Middle frontal gyrus (tissue), 1 donor: Measurements from ENCODE around the gene SRRM4.

Experiments used
- DNase-seq: peaks from one replicate; pipeline ENCODE4 v3.0.0-alpha.2; 2015; ENCODE audit warnings: low spot score; ENCODE audit errors: extremely low spot score

The SRRM4 gene, protein sequence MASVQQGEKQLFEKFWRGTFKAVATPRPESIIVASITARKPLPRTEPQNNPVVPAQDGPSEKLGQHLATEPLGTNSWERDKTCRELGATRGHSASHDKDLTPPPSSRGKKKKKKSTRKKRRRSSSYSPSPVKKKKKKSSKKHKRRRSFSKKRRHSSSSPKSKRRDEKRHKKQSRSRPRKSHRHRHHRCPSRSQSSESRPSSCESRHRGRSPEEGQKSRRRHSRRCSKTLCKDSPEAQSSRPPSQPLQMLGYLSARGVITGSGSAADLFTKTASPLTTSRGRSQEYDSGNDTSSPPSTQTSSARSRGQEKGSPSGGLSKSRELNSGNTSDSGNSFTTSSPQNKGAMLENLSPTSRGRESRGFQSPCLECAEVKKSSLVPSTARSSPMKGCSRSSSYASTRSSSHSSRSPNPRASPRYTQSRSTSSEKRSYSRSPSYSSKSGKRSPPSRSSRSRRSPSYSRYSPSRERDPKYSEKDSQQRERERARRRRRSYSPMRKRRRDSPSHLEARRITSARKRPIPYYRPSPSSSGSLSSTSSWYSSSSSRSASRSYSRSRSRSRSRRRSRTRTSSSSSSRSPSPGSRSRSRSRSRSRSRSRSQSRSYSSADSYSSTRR

DNA sequence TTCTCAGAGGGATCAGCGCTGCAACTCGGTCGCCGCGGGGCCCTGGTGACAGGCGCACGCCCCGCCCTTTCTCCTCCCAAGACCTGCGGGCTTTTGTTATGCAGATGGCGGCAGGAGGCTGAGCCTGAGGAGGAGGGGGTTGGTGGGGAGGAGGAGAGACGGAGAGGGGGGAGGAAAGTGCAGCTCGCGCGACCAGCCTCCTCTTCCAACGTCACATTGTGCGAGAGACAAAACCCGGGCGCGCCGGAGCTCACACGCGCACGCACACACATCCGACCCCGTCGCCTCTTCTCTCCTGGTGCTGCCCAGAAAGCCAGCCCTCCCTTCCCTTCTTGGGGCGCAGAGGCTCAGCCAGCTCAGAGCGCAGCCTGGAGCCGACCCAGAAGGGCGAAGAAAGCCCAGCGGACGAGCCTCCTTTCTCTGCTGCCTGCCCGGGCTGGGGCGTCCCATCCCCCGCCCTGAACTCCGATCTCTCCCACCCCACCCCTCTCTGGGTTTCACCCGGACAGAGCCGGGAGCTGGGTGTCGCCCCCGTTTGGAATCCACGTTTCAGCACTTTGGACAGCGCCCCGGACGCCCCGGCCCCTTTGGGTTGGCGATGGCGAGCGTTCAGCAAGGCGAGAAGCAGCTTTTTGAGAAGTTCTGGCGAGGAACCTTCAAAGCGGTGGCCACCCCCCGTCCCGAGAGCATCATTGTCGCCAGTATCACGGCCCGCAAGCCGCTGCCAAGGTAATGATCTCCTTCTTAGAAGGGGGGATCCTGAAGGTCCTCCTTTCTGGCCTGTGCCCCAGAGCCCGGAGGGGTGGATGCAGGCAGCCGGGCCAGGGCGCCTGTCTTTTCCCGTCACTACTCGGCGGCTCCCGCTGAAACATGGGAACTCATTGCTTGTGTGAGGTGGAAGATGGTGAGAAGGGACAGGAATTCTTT lies at the start of gene SRRM4:
TSS of gene SRRM4 (plus strand) at position 257 of the 927 bp plus-strand sequence. CDS start at position 599, 342 bp downstream.
- DNase-seq, result no peak

DNA sequence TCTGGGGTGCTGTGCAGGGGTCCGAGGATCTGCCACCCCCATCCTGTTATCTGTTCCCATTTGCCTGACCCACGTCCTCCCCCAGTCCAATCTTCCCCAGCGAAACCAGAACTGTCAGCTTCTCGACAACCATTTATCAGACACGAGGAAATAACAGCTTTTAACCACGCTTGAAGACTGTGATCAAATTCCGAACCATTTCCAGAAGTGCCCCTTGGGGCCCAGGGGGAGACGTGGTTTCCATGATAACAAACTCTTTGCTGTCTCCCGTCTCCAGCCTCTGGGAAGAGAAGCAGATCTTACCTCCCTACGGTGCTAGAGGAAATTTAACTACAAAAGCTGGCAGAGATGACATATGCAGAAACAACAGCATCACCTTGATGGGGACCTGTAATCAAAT lies 35.1 kb upstream of the SRRM4 start:
- no peak for DNase-seq

DNA sequence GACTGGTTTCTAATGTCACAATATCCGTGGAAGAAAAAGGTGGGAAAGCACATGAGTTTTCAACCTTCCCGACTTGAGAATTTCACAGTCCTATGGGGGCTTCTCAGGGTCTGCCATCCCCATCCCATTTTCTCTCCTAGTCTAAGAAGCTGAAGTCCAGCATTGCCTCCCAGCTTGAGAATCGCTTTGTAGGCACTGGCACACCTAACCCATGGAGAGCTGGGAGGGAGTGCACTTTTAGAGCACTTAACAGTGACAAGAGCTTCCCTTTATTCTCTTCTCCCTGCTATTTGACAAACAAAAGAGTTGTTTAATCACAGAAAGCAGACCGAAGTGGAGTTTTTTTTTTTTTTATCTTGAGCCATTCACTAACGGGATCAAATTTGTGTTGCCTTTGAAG lies 22.8 kb upstream of the SRRM4 start:
- no peak for DNase-seq

DNA sequence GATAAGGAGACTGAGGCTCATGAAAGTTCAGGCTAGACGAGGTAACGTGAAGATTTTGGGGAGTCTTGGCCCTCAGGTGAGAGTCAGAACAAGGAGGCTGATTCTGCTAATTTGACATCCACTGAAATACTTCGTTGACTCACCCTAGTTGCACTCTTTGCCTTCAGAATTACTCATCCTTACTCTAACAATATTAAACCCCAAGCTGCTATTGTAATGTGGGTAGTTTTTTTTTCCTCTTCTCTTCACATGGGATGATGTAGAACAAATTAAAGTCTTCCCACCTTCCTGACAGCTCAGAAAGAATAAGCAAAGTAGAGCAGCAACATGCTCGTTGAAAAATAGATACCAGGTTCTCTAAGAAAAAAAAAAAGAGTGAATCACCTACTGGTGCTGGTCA lies 22.0 kb upstream of the SRRM4 start:
- no peak for DNase-seq

DNA sequence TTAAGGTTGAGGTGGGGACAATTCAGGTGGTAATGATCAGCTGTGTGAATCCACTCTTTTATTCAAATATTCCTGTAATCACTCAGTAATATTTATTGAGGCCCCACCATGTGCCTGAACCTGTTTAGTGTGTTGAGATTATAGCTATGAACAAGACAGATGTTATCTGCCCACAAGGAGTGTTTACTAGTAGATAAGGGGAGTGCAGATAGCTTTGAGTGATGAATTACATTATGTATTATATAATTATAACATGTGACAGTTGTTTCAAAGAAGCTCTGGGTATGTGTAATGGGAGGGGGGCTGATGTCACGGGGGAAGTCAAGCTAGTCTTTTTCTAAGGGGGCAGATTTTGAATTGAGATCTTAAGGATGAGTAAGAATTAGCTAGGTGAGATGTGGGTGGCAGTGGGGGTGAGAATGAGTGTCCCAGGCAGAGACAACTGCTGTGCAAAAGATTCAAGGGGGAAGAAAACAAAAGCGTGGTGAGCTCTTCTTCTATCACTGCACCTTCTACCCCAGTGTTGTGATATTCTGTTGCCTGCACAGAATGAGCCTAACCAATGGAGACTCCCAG lies 21.3 kb upstream of the SRRM4 start:
- DNase-seq, result no peak

DNA sequence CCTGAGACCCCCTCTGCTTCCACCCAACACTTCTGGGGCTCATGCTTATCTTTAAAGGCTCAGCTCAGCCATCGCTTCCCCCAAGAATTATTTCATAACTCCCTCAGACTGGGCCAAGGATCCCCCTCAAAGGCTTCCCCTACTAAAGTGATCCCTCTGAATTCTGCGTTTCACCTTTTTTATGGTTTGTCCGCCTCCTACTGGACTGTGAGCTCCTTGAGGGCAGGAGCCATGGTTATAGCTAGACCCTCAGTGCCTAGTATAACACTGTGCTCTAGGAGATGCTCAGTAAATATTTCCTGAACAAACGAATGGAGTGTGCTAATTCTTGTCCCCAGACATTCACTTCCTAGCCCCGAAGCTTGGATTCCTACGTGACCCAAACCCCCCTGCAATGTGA lies 20.5 kb upstream of the SRRM4 start:
- no peak for DNase-seq

DNA sequence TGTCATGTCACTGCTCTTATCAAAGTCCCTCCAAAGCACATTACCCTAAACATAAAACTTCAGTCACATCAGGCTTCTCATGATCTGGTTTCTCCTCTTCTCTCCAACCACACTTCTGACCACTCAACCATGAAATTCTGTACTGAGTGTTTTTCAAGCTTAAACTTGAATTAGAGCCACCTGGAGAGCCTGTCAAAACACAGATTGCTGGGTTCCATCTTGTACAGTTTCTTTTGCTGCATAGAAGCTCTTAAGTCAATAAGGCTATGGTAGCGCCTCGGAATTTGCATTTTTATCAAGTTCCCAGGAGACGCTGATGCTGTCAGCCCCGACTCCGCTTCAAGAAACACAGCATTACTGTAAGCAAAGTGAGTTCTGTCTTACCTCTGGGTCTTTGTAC lies 16.4 kb upstream of the SRRM4 start:
- no peak for DNase-seq

DNA sequence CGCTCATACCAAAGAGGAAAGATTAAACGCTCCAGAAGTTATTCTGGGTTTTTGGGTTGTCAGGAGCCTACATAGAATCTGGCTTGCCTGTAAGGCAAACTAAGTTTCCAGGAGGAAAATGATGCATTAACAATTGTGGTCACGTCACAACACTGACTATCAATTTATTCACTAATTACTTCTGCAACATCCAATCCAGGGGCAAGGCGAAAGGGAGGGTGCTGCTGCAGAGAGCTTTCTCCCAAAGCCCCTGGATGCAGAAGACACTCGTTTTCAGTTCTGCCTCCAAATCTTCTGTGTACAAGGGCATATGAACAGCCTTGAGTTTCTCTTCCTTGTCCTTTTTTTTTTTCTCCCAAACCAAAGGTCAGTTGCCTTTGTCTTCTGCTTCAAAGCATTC lies 10.5 kb upstream of the SRRM4 start:
- DNase-seq, result no peak

DNA sequence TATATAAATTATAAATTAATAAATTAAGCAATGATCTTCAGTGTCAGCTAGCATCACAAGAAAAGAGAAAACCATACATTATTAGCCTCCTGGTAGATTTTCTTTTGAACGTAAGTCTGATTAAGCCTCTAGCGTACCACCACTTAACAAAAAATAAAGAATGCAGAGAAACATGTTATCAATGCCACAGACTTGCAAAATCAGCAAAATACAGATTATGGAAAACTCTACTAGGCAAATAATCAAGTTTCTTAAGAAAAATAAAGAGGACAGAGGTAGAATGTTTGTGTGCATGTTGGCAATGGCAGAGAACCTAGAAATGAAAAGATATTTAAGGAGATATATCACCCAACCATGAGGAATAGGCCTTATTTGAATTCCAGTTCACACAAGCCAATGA lies 8.4 kb upstream of the SRRM4 start:
- DNase-seq, result no peak

DNA sequence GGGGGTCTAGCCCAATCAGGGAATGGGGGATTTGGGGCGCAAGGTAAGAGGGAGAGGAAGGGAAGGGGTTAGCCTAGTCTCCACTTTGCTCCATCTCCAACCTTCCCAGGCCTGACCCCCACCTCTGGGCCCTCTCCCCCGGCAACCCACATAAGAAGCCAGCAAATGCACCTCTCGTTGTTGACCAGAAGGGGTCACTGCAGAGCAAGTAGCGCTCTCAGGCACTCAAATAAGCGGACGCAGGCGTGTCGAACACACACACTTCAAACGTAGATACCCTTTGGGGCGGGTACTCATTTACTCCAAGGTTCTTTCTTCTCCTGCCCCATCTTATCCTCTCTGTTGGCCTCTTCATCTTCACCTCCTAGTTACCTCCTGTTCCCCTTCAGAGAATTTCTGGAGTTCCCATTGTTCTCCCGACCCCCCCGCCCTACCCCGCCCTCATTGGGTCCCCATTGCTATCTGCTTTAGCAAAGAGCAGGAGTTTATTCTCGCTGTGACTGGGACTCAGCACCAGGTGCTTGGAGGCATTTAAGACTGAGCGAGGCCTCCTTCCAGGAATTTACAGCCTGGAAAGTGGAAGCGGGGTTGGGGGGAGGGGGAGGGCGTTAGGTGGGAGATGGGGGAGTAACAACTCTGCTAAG lies 1.5 kb upstream of the SRRM4 start:
- DNase-seq, result peak; percentile 44

DNA sequence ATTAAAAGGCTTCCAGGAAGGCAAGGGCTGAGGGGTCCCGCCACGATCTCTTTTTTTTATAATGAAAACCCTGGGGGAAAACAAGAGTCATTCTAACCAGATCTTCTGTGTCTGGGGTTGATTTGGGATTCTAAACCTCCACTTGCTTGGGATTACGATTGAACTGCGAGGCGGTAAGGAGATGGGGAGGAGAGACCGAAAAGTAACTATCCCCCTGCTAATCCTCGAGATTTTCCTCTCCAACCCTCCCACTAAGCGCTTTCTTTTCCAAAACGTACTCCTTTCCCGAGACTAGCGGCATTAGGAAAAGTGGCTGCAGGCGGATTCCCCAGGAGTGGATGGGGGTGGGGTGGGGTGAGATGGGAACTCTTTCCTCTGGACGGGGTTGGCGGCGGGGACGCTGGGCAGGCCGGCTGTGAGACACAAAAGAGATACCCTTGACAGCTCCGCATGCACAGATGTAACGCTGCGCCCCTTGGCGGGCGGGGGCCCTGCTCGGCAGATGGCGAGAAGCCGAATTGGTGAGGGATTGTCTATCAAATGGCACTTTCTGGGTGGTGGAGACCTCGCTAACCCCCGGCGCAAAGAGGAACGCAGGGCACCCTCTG lies 830 bp upstream of the SRRM4 start:
- no peak for DNase-seq

DNA sequence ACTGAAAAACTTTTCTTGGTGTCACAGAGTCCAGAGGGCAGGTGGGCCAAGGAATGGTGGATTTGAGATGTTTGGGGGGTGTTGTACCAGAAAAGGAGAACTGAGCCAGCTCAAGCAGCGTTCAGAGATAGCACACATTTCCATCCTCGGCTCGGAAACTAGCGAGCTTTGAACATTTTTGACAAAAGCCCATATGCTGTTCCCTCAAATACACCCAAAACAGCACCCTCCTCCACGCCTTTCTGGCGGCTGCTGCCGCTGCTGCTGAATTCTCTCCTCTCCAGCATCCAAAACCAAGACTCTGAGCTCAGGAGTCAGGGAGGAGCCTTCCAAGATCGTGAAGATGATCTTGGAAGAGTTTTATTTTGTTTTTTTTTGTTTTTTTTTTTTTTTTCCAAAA lies 961 bp downstream of the SRRM4 start:
- DNase-seq, result no peak

DNA sequence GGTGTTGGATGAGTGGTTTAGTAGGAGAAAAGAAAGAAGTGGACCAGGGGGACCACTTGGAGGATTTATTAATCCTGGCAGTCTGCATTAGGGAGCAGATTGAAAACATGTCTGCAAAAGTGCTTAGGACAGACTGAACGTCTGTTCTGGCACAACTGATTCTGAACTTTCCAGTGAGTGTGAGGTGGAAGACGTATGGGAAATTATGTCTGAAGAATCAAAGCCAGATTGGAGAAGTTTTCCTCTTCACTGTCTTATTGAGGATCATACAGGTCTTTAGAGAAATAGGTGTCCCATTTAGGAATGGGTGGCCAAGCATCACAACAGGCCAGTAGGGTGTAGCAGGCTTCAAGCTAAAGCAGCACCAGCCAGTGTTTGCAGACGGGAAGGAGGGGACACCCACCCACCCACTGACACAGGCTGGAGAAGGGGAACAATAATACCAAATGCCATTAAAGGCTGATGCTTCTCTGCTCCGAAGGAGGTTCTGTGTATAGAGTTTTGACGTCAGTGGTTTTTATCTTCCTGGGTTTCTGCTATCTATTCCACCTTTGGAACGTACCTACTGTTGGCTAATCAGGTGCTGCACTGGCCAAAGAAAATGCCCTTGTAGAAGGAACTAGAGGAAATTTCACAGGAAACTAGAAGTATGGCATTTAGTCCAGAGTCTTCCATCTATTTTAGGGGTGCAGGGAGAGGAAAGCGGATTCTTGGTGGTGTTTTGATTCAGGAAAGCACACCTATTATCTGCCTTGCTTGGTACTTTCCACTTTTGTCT lies 1.8 kb downstream of the SRRM4 start:
- DNase-seq, result no peak

DNA sequence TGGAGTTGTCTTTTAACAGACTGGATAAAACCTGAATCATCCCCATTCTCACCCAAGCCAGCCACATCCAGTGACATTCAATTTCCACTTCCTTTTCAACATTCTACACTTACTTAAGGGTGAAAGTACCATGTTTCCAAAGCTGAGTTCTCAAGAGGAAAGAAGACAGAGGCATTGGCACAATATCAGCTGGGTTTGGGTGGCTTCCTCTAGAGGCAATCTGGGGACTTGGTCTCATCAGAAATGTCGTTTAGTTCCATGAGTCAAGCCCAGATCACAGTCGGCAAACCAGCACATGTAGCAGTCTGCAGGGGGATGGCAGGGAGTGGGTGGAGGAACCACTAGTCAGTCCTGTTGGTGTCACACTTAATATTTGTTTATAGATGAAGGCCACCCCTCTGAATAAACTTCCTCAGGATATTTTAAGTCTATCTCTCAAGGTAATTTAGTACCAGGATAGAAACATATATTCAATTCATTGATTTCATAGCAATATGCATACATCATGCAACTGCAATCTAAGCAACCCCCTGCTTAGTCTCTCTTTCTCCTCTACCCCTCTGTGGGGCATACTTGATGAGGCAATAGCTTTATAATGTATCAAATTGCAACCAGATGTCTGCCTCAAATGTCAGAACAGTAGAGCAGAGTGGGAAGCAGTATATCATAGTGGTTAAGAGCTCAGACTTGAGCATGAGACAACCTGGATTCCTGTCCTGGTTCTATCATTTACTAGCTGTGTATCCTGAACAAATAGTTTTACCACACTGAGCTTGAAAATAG lies 3.0 kb downstream of the SRRM4 start:
- no peak for DNase-seq

DNA sequence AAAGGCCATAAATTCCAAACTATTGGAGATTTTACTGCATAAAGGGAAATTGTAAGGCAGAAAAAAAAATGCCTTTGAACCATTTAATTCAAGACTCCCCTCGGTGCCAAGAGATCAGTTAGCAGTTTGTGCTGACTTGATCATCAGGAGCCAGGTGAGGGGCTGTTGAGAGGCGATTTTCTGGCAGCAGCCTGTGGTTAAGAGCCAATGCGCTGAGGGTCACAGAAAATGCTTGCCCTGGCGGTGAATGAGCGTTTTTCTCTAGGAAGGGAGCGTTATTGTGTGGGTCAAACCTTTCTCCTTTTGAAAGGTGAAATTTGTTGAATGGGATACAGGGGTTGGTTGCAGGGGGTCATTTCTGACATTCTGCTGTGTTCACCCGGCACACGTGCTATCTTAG lies 4.7 kb downstream of the SRRM4 start:
- no peak for DNase-seq

DNA sequence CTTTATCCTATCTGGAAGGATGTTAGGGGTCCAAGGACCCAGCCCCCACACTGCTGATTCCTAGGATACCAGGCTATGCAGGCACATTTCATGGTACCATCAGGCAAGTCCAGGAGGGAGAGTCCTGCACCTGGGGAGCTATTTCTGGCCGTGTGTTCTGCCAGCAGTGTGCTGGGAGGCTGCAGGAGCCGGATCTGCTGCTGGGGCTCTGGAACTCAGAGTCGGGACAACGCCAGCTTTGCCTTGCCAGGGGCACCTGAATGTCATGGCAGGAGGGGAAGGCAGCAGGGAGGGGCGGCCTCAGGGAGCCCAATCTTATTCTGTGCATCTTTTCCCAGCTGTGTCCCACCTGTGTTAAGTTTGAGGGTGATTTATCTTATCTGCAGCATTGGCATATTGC lies 17.8 kb downstream of the SRRM4 start:
- no peak for DNase-seq

DNA sequence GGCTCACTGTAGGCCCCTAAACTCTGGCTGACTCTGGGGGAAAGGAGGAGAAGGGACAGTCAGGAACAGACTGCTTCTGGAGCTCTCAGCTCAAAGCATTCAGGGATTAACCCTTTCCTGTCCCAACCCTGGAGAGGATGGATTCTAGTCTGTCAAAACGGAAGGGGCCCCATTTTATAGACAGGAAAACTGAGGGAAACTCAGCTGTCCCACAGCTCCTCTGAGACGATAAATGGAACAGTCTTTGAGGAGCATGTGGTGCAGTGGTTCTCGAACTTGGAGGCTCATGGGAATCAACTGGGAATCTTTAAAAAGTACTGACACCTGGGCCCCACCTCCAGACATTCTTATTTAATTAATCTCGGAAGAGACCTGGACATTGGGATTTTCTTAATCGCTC lies 23.7 kb downstream of the SRRM4 start:
- no peak for DNase-seq

DNA sequence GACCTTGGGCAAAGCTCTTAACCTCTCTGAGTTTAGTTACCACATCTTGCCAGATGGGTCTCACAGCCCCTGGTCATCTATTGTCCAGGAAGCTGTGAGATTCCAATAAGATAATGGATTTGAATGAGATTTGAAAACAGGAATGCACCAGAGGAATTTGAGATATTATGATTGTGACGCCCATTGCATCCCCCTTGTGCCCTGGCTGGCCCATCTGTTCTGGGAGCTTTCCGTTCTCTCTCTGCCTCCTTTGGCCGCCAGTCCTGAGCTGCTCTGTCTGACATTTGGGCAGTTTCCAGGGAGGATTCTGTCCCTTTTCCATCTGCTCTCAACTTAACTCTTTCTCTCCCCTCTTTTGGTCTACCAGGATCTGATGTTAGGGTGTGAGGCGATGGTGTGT lies 24.6 kb downstream of the SRRM4 start:
- no peak for DNase-seq

DNA sequence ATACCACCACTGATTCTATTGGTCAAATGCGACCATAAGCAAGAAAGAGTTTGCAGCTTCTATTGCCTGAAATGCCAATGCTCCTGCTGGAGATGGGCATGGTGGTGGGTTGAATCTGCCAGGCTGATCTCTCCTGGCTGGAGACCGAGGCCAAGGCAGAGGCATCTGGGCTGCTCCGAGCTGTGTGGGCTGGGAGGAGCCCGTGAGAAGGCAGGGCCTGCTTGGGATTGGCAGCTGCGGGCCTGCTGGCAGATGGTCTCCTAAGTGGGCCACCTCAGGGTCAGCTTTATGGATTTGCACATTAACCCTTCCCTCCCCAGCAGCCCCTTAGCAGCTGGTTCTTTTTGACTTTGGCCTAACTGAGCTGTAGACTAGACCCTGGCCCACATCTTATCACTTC lies 25.4 kb downstream of the SRRM4 start:
- no peak for DNase-seq
